Prostate gland (tissue), 2 donors: Measurements from ENCODE around the gene AVPR1A.
A peak's percentile ranks its signal among the peaks of the same experiment; 100 is the strongest.

Experiments used
- POLR2A ChIP-seq: fragments of 450-650 bp; IDR thresholded peaks from one replicate; pipeline ENCODE4 v1.6.1; 2016; ENCODE audit warnings: antibody characterized with exemption, mild to moderate bottlenecking
- TF ChIP-seq, protein P1 (sequence below), 4 experiments: fragments of 200-600 bp in 2 of 4; fragments of 450-650 bp in 2 of 4; sonication (generic) in 2 of 4; IDR thresholded peaks; 1 replicate in 3 of 4; 2 replicates in 1 of 4; pipeline ENCODE4 v1.5.1; 2016 to 2019; ENCODE audit warnings: antibody characterized with exemption in 4 of 4, mild to moderate bottlenecking in 2 of 4, moderate library complexity in 2 of 4

DNA sequence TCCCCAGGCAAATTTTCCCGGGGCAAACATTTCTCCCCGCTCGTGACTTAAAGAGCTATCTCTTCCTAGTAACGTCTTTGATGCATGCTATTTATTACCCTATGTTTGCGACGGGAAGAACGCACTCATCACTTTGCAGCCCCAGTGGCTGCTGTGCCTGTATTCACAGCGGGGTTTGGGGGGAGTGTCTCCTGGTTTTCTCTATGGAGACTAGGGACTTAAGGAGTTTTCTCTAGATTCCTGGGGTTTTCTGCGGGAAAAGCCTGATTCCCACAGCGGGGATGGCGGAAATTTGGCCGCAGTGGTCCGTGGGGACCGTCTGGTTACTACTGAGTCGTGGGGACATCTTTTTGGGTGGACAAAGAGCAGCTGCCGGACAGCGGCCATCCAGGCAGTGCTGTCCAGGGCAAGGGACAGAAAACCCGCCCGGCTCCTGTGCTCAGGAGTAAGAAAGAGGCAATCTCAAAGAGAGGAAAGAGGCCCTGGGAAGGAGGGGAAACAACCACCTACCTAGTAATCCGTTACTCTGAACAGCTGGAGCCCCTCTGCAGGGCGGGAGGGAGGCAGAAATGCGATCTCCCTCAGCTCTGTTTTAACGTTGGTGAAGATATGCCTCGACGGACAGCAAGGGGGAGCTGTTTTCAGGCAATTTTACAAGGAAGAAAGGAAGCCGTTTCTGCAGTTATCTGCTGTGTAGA, 771 bp upstream of the AVPR1A start:
- TF ChIP-seq, protein P1, sequence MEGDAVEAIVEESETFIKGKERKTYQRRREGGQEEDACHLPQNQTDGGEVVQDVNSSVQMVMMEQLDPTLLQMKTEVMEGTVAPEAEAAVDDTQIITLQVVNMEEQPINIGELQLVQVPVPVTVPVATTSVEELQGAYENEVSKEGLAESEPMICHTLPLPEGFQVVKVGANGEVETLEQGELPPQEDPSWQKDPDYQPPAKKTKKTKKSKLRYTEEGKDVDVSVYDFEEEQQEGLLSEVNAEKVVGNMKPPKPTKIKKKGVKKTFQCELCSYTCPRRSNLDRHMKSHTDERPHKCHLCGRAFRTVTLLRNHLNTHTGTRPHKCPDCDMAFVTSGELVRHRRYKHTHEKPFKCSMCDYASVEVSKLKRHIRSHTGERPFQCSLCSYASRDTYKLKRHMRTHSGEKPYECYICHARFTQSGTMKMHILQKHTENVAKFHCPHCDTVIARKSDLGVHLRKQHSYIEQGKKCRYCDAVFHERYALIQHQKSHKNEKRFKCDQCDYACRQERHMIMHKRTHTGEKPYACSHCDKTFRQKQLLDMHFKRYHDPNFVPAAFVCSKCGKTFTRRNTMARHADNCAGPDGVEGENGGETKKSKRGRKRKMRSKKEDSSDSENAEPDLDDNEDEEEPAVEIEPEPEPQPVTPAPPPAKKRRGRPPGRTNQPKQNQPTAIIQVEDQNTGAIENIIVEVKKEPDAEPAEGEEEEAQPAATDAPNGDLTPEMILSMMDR (IDR thresholded peaks at IDR 0.05): peak; percentile 21 to 52 (median 44)
- no peak for TF ChIP-seq POLR2A
